ELF-1 (cell line): ENCODE results near the gene MCIDAS.

Experiments used
- DNase-seq: peaks from one replicate; pipeline ENCODE4 v3.0.0-alpha.2; 2016; ENCODE audit warnings: low read depth, low spot score

The MCIDAS gene

DNA sequence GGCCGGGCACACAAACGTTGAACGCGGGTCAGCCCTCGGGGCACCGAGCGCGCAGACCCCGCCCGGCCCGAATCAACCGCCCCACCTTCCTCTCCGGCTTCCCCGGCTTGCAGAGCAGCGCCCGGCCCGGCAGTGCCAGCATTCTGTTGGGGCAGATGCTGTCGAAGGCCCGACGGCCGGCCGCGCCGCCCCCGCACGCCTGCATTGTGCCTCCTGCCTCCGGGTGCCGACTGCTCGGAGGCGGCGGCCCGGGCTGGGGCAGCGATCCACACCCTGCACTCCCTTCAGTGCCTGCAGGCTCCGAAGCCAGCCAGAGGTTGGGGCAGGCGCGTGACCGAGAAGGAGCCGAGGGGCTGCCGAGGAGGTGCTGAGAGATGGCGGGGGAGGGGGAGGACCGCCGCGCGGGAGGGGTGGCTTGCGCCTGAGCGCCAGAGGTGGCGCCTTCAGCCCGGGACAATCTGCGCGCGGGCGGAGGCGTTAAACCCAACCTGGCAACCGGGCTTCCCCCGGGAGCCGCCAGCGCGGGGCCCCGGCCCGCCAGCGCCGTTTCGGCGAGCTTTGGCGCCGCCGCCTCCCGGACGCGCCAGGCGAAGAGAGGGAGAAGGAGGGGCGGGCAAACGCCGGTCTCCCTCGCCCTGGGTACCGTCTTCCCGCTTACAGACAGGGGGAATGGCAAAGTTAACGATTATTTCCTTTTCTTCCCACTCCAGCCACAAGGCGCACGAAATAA is at the start of gene MCIDAS:
Gene MCIDAS (minus strand): TSS at position 382 of the 730 bp plus-strand sequence. CDS start 177 bp downstream, at position 205.
- peak; percentile 76 for DNase-seq

DNA sequence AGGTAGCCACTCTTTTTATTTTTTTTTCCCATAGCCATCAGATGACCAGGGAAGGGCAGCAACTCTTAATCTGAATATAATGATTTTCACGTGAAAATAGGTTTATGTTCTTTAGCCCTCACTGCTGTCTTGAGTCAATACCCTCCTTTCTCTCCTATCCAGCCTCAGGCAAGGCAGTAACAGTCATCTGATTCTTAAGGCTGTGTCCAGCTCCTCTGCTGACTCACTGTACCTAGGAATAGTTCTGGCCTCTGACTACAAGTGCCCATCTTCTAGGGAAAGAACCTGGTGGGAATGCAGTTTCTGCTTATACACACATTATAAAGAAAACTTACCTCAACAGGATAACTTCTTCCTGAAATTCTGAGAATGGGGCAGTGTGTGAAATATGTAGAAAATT is 49.7 kb upstream of the MCIDAS start:
- DNase-seq, result no peak

DNA sequence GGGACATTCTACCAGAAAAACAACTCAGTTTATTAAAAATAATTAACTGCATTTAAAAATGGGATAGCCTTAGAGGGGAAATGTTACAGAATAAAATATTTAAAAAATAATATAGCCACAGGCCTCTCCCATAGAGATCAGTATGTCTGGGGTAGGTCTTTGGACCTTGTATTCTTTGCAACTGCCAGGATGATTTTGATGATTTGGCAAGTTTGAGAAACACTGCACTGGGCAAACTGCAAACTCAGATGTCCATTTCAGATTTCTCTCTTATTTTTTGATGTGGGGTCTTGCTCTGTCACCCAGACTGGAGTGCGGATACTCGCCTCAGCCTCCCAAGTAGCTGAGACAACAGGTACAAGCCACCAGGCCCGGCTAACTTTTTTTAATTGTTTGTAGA is 31.2 kb upstream of the MCIDAS start:
- DNase-seq, result no peak

DNA sequence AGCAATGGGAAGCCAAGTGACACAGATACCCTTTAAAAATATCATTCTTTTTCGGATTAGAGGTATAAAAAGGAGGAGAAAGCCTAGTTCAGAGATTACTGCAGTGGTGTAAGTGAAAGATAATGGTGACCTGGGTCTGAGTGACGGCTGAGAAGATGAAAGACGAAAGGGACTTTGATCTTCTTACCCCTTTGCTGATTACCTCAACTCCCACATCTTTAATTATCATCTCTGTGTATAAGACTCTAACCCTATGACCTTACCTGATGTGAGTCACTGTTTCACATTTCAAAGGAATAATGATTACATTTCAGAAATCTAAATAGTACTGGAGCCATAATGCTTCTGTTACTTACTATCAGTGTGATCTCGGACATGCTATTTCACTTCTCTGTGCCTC is 27.7 kb upstream of the MCIDAS start:
- no peak for DNase-seq

DNA sequence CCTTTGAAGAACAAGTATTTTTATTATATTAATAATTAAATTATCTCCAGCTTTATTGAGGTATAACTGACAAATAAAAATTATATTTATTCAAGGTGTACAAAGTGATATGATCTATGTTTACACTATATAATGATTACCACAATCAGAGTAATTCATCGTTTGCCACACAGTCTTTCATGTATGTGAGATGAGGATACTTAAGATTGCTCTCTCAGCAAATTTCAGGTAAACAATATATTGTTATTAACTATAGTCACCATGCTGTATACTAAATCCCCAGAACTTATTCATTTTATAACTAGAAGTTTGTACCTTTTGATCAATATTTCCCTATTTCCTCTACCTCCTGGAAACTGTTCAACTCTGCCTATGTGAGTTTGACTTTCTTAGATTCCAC is 22.9 kb upstream of the MCIDAS start:
- no peak for DNase-seq

DNA sequence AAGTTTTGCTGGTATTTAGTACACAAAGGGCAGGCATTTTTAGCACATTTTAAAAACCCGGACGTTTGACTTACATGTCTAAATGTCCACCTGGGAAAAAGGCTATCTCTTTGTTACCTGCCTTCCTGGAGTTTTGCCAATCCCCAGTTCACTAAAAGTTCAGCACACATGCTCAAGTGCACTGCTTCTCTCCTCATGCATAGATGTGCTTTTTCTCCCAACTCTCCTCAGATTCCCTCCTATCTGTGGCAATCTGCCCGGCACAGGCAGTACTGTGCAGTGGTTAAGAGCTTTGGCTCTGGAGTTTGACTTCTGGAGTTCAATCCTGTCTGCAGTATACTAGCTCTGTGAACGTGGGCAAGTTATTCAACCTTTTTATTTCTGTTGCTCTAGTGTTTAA is 14.6 kb upstream of the MCIDAS start:
- DNase-seq, result no peak

DNA sequence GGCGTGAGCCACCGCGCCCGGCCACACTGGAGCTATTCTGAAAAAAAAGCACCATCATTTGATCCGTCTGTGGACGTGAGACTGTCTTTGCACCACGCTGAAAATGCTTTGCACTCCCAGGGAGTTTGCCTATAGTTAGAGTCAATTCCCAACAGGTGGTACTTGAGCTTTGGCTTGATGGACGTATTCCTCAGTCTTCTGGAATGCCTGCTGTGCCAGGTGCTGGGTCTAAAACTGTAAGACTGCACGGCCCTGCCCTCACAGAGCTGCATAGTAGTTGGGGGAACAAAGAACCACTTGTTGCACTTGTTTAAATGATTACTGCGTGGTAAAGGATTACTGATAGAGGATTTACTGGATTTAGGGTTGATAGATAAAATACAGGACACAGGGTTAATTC is 9.7 kb upstream of the MCIDAS start:
- no peak for DNase-seq

DNA sequence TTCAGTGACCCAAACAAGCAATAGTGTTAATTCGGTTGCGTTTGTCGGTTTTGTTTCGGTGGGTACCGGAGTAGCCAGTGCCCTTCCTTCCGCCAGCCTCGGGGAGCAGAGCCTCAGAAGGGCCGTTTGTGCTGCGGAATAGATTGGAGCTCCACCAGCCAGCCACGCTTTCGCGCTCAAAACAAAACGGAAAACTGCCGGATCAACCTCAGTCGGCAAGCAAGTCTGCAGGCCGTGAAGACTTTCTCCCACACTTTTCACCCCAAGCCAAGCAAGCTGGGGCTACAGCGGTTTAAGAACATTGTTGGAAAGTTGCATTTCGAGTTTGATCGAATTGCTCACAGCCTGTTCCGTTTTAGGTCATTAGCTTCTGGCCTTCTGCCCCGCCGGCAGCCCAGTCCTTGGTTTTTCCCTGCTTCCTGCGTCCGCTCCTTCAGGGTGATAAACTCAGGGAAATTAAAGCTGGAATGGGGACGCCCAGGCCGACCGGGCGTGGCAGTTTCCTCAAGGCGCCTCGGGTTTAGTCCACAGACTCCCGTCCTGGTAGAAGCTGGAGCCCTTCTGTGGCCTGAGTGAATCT is 7.1 kb upstream of the MCIDAS start:
- DNase-seq, result peak; percentile 67

DNA sequence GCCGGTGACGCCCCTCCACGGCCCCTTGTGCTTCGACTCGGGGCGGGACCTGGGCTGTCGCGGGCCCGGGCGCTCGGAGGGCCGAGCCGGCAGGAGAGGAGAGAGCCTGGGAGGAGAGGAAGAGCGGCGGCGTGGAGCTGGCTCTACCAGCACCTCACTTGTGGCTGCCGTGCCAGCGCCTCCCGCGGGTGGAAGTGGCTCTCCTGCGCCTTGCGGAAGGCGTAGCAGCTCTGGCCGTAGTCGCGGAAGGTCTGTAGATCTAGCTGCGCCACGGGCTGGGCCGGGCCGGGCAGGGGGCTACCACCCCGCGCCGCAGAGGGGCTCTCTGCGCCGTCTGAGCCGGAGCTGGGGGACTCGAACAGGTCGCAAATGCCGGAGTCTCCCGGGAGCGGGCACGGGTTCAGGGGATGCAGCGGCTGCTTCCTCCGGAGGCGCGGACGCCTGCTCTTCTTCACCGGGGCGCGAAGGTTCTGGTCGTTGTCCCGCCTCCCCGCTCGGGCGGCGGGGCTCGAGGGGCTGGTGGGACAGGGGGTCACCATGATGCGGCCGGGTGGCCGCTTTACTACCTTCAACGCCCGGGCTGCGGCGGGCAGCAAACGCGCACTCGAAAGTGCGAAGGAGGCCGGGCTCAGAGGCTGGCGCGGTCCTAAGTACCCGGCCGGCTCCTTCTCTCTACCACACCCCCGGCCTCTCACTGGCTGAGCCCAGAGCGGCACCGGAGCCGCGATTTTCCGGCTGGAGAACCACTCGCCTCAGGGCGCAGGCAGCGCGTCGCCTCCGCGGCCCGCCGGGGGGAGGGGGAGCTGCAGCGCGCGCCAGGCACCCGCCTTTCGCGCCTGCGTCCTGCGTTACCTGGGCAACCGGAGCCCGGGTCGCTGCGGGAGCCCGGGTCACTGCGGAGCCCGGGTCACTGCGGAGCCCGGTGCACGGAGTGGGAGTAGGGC is 6.1 kb upstream of the MCIDAS start, which contains the start of gene CCNO:
Gene CCNO (minus strand): TSS at position 624 of the 944 bp plus-strand sequence. CDS start 85 bp downstream, at position 539.
- peak; percentile 92 for DNase-seq

DNA sequence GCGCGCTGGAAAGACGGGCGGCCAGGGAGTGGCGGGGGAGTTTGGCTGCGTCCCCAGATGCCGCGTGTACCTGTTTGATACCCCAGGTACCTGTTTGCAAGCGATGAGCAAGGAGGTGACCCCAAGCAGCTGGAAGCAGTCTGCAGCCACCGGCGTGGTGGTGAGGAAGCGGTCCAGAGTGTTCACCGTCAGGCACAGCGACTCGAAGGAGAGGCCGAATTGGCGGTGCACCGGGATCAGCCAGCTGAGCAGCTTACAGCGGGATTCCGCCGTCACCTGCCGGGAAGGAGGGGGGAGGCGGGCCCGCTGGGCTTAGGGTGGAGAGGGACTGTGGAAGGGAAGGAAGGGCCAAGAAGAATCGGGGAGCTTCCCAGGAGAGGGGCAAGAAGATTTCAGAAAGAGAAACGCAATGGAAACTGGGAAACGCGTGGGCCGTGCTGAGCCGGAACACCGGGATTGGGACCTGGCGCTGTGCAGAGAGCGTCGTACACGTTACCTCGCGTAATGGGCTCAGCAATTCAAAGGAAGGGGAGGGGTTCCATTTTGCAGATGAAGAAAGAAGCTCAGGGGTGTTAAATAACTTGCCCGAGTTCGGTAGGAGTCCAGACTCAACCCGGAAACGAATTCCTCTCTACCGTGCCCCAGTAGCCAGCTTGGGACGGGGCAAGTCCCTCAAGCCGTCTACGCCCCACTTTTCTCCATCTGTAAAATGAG is 5.3 kb upstream of the MCIDAS start:
- DNase-seq, result peak; percentile 62

DNA sequence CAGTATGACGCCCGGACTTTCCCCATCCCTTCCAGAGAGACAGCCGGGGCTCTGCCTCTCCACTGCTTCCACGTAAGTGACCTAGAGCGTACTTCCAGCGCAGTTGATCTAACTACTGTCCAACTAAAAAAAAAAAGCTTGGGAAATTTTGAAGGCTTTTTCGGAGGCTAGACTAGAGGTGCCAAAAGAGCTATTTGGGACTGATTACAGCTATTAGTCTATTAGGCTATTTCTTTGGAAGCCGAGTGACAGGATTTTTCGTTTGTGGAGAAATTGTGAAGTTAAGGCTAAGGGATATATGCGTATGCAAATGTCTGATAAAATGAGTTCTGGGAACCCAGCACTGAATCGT is 4.8 kb upstream of the MCIDAS start:
- DNase-seq, result no peak

DNA sequence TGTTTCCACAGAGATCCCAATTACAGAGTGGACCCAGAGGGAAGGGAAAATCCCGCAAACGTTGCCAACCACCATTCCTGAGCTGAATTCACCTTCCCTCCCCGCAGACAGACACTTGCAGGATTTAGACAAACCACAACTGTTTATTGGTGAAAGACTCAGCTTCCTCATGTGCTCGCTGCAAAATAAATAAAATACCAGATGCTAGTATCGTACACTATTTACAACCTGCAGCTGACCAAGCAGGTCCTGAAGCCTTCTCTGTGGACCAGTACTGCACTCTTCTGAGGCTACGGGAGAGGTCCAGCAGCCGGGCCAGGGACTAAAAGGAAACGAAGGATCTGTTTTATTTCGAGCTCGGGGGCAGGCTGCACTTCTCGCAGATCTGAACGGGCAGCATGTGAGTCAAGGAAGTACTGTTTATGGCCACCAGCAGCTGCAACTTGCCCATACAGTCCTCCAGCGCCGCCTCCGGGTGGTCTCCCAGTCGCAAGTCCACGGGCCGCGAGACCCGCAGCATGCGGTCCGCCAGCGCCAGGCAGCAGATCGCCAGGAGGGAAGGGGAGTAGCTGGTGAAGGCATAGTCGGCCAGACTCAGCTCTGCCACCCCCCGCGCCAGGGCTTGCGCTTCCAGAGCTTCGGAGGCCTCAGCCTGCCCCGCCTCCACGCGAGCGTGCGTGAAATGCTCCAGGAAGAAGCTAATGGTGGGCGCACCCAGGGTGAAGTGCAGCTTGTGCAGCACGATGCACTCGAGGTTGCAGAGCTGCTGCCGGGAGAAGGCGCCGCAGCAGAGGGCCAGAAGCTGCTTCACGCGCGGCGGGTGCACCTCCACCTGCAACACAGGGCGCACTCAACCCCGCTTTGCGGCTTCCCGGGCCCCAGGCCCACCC is 4.2 kb upstream of the MCIDAS start:
- peak; percentile 55 for DNase-seq

DNA sequence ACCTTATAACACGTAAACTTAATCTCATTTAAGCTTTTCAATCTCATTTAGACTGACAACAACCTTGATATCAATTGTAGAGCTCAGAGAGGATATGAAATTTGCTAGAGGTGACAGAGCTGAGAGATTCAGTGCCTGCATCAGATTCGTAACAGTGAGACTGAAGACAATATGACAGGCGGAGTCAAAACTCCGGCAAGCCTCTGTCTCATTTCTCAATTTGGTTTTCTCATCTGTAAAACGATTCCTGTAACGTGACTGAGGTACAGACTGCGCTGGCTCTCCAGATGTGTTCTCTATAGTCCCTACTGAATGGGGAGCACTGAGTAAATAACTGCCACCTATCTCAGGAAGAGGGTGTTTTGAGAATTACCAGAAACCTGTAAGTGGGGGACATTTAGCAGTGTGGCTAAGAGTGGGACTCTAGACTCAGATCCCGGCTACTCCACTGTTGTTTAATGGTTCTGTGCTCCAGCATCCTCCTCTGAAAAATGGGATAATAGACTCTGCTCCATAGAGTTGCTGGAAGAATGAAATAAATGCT is 3.0 kb upstream of the MCIDAS start:
- DNase-seq, result no peak

DNA sequence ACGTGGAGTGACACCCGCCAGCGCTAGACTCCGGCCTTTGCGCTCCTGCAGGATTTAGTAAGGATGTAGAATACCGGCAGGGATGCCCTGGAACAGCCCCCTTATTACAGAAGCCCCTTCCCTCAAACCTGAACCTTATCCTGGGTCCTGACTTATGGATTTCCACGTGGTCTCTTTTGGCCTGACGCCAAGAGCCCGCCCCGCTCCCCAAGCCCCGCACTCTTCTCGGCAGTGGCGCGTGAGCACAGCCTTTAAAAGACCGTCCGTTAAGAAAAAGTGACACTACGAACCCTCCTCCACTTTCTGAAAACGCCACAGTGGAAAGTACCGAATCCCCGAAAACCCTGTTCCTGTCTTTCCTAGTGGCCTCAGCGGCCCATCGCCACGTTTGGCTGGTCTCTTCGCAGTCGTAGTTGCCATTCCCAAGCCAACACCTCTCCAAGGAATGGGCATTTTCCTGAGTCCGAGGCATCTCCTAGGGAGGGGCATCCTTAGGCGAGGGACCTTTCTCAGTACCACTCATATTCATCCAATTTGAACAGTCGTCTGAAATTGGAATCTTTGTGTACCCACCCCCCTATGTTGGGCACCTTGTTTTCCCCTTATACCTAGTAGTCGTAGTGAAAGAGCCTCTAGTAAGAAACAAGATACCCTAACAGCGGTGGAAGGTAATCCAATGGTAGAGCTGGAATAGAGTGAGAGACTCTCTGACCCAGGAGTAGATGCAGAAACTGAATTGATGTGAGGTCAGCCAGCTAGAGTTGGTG is 732 bp upstream of the MCIDAS start:
- no peak for DNase-seq

DNA sequence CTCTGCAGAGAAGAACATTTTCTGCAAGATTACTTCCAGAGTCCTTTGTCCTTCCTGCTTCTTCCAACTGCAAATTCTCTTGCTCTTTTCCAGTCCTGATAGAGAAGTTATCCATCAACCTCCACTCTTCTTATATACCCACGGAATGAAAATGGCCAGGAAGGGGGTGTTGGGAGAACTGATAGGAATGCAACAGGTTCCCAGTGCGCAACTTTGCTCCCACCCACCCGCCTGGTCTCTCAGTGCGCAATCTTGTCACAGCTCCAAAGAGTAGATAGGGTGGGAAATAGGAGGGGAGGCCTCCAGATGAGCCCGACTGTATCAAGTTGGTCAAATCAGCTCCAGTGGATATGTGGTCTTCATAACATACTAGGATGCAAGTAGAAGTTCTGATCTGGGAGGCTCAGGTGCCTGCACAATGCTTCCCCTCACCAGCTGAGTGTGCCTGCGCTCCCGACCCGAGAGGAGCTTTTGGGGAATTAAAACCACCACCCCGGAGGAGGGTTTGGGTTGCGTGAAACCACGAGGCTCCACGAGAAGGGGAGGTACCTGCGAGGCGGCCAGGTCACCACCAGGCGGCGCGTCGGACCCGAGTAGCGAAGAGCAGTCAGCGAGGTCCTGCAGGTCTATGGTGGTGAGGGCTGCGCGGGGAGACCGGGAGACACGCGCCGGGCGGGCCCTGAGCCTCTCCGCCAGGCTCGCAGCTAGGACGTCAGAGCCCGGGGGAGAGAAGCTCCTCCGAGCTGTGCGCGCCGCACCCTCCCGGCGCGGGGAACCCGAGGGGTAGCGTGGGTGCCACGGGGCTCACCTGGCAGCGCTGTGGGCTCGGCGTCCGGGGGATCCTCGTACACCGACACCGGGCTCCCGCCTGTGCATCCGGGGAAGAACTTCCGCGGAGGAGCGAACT is 835 bp downstream of the MCIDAS start:
- peak; percentile 88 for DNase-seq

DNA sequence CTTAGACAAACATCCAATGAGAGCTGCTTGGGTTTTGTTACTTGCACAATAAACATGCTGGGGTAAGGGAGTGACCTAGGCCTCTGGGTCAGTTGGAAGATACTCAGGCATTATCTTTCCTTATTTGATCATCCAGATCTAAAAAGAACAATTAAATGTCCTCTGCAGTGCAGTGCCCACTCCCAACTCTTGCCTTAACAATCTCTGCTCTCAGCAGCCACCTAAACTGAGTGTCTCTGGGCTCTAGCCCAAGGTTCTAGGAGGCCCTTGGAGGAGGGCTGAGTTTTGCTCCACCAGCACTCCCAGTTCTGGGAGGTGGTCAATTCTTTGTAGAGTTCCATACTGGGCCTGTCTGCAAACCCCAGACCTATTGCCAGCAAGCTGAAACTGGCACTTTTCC is 1.8 kb downstream of the MCIDAS start:
- no peak for DNase-seq

DNA sequence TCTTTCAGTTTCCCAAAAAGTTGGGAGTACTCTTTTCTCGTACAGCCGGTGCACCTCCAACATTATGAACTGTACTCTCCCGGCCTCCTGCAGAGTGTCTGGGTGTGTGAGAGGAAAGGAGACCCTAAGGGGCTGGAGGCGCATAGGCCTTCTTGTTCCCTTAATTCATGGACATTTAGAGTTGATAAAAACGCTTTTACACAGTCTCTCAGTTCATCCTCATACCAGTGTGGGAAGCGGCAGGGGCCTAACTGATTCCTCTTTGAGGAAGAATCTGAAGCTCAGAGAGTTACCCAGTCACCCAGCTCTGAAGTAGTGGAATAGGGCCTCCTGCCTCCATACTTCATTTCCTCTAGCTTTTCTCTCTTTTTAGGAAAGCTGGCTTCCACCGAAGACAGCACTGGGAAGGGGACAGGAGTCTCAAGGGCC is 3.3 kb downstream of the MCIDAS start:
- no peak for DNase-seq

DNA sequence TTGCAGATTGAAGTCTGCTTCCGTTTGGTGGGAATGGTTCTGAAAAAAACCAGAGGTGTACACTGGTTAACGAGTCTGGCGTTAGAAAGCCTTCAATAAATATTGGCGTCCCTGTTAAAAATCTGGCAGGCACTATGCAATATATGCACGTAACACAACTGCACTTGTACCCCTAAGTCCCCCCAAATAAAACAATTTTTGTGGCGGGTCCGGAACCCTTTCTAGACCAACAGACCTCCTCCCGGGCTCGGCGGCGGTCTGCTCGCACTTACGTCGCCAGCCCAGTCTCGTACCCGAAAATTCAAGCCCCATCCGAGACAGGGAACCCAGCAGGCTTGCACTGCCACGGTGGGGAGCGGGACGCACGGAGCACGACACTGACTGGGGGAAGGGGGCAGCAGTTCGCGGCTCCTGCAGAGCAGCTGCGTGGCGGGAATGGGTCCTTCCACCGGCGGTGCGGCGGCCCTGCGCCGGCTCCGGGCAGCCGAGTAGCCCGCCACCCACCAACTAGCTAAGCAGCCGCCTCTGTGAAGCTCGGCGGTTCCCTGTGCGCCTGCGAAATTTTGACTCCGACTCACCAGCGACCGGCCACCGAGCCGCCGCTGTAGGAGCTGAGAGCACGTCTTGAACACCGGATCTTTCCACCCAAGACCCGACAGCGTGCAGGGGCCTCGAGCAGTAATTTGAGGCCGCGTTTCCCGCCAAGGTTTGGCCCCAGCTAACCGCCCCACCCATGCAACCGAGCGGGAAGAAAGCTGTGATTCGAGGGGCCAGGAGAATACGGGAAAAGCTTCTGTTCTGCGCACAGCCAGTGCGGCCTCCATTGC is 3.9 kb downstream of the MCIDAS start:
- DNase-seq, result peak; percentile 67
